Liver (tissue), 9 donors: ENCODE data around the gene VEPH1. TPM values are rescaled to one million over a fixed set of nuclear protein-coding genes. Genes with fewer than 3 reads are reported as not detected.

Experiments used
- DNase-seq: peaks from one replicate; pipeline ENCODE4 v3.0.0-alpha.2; 2017; ENCODE audit warnings: low spot score
- H3K27ac ChIP-seq, 2 donors: one replicate each; pipeline ENCODE4 v1.7.0; 2013; ENCODE audit warnings: inconsistent platforms in 2 of 2, low read length in 2 of 2, control low read depth in 1 of 2, low read depth in 1 of 2, mild to moderate bottlenecking in 1 of 2
- H3K27me3 ChIP-seq, 4 donors: one replicate each; pipeline versions ENCODE4 v1.6.1 to v1.7.0; 2013; ENCODE audit warnings: low read length in 3 of 4, inconsistent platforms in 1 of 4, mild to moderate bottlenecking in 1 of 4, moderate library complexity in 1 of 4; ENCODE audit not compliant: control insufficient read depth in 4 of 4, insufficient read depth in 4 of 4
- H3K36me3 ChIP-seq, 4 donors: one replicate each; pipeline versions ENCODE4 v1.6.1 to v1.7.0; 2013; ENCODE audit warnings: low read length in 3 of 4, mild to moderate bottlenecking in 3 of 4, low read depth in 1 of 4, moderate library complexity in 1 of 4; ENCODE audit not compliant: control insufficient read depth in 4 of 4, insufficient read depth in 3 of 4
- H3K4me1 ChIP-seq, 4 donors: one replicate each; pipeline versions ENCODE4 v1.6.1 to v1.7.0; 2013; ENCODE audit warnings: low read length in 3 of 4, mild to moderate bottlenecking in 3 of 4, moderate library complexity in 1 of 4; ENCODE audit not compliant: control insufficient read depth in 4 of 4, insufficient read depth in 4 of 4
- H3K4me3 ChIP-seq, 3 donors: one replicate each; pipeline versions ENCODE4 v1.6.1 to v1.7.0; 2013; ENCODE audit warnings: low read length in 3 of 3, control low read depth in 1 of 3, low read depth in 1 of 3, mild to moderate bottlenecking in 1 of 3
- H3K9ac ChIP-seq, 2 donors: one replicate each; pipeline ENCODE4 v1.7.0; 2013; ENCODE audit warnings: low read length in 2 of 2, mild to moderate bottlenecking in 2 of 2, moderate library complexity in 2 of 2, control low read depth in 1 of 2, low read depth in 1 of 2
- H3K9me3 ChIP-seq, 4 donors: one replicate each; pipeline versions ENCODE4 v1.6.1 to v1.7.0; 2013; ENCODE audit warnings: low read length in 3 of 4; ENCODE audit not compliant: control insufficient read depth in 4 of 4
- EGR1 ChIP-seq, 2 donors: IDR thresholded peaks; 2 replicates each; pipeline ENCODE4 v1.6.1; 2016 to 2018; ENCODE audit warnings: antibody characterized with exemption in 2 of 2, low read depth in 2 of 2
- FOXA1 ChIP-seq: IDR thresholded peaks from 2 replicates; pipeline ENCODE4 v1.6.1; 2016; ENCODE audit warnings: antibody characterized with exemption
- FOXA2 ChIP-seq: IDR thresholded peaks from 2 replicates; pipeline ENCODE4 v1.6.1; 2016; ENCODE audit warnings: antibody characterized with exemption
- GABPA ChIP-seq, 2 donors: IDR thresholded peaks in 1 of 2; conservative IDR thresholded peaks in 1 of 2; 2 replicates each; pipeline ENCODE4 v1.6.1; 2016; ENCODE audit warnings: antibody characterized with exemption in 2 of 2, mild to moderate bottlenecking in 1 of 2, moderate library complexity in 1 of 2
- HNF4A ChIP-seq, 2 donors: conservative IDR thresholded peaks; 2 replicates each; pipeline ENCODE4 v1.6.1; 2016; ENCODE audit warnings: antibody characterized with exemption in 2 of 2, mild to moderate bottlenecking in 2 of 2
- HNF4G ChIP-seq: IDR thresholded peaks from 2 replicates; pipeline ENCODE4 v1.6.1; 2016; ENCODE audit warnings: antibody characterized with exemption
- JUND ChIP-seq, 2 donors: IDR thresholded peaks; 2 replicates each; pipeline ENCODE4 v1.6.1; 2016; ENCODE audit warnings: antibody characterized with exemption in 2 of 2
- NR2F2 ChIP-seq: IDR thresholded peaks from 2 replicates; pipeline ENCODE4 v1.6.1; 2016; ENCODE audit warnings: antibody characterized with exemption
- RAD21 ChIP-seq, 2 donors: IDR thresholded peaks; 2 replicates each; pipeline ENCODE4 v1.6.1; 2016; ENCODE audit warnings: antibody characterized with exemption in 2 of 2, mild to moderate bottlenecking in 2 of 2
- RXRA ChIP-seq, 2 donors: IDR thresholded peaks; 2 replicates each; pipeline ENCODE4 v1.6.1; 2017 to 2018; ENCODE audit warnings: antibody characterized with exemption in 2 of 2, mild to moderate bottlenecking in 1 of 2
- SP1 ChIP-seq: IDR thresholded peaks from 2 replicates; pipeline ENCODE4 v1.6.1; 2018; ENCODE audit warnings: antibody characterized with exemption, mild to moderate bottlenecking
- YY1 ChIP-seq: IDR thresholded peaks from 2 replicates; pipeline ENCODE4 v1.6.1; 2016; ENCODE audit warnings: antibody characterized with exemption, mild to moderate bottlenecking
- WGBS: extraction: QIAGEN DNeasy Blood & Tissue Kit; methylation state at CpG from one replicate; pipeline ENCODE4 v1.1.7; 2013; 5-methylcytosine and 5-hydroxymethylcytosine counted together
- polyA plus RNA-seq, 2 donors: library from polyadenylated mRNA; stranded (reverse) in 1 of 2; unstranded in 1 of 2; fragments of 200-250 nt in 1 of 2; fragments of >200 nt in 1 of 2; fragmentation: Nextera tagmentation in 1 of 2; extraction: Ambion mirVana in 1 of 2; gene quantifications; one replicate each; pipeline versions ENCODE4 v1.2.1 to v1.2.3, GENCODE V29; 2013 to 2015
- total RNA-seq, 2 donors: library from RNA; depleted of rRNA; stranded (reverse); fragments of >200 nt; gene quantifications; one replicate each; pipeline ENCODE4 v1.2.3, GENCODE V29; 2014
- TF ChIP-seq, protein P1 (sequence below): IDR thresholded peaks from 2 replicates; pipeline ENCODE4 v1.6.1; 2016; ENCODE audit warnings: antibody characterized with exemption
- TF ChIP-seq, protein P2 (sequence below): IDR thresholded peaks from 2 replicates; pipeline ENCODE4 v1.6.1; 2016; ENCODE audit warnings: antibody characterized with exemption
- TF ChIP-seq, protein P3 (sequence below): IDR thresholded peaks from 2 replicates; pipeline ENCODE4 v1.6.1; 2016; ENCODE audit warnings: antibody characterized with exemption, mild to moderate bottlenecking
- donor health status: healthy.
- donor health status: healthy.
- donor health status: healthy.
- donor health status: healthy.
- donor health status: healthy.

Gene VEPH1
- total and polyA plus RNA-seq, 4 donors: 0.60 to 3.3 (median 1.2) TPM

DNA sequence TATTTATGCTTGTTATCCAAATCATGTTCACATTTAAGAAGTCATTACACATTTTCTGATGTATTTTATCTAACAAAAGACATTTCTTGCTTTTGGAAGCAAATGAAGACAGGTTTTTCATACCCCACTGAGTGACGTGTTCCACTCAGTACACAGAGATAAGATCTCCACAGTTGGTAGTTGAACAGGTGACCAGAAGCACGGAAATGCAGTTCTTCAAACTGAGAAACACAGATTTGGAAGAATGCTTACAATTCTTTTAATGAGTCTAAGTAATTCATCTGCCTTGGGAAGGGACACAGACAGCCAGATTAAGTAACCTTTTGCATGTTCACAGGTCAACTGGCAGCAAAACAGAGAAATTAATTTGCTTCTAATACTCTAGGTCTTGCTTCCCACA is 43.5 kb downstream of the VEPH1 start:
- no peaks in the 10 kb centered on the region for H3K9me3 ChIP-seq
- no peak overlapping the region for H3K27ac ChIP-seq
- no peak overlapping the region for H3K4me3 ChIP-seq
- no peaks in the 10 kb centered on the region for H3K36me3 ChIP-seq
- TF ChIP-seq NR2F2 (no peak), HNF4G (no peak)
- H3K27me3 ChIP-seq: no peaks in the 10 kb centered on the region
- no peak overlapping the region for H3K9ac ChIP-seq
- H3K4me1 ChIP-seq: no peaks in the 10 kb centered on the region
- WGBS: 48% methylated on average over 2 of the region's 2 CpGs
- no peak for DNase-seq

DNA sequence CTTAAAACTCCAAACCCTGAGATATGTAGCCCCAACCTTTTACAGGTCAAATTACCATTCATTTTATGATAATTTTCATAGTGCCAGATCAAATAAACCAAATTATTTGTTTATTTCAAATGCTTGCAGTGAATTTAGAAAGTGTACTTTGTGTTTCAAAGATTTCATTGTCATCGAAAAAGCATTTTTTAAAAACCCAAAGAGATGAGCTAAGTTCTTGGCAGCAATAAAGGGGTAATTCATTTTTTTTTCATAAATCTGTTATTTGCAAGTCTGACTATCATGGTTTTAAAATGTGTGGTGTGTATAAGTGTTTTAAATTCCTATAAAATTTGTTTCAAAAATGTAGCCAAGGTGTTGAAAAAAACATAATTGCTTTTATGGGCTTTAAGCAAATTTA is 49.4 kb downstream of the VEPH1 start:
- H3K9me3 ChIP-seq: no peaks in the 10 kb centered on the region
- 67% methylated on average over 1 of the region's 1 CpG for WGBS
- no peak for DNase-seq
- H3K27me3 ChIP-seq: no peaks in the 10 kb centered on the region
- H3K4me3 ChIP-seq: no peak overlapping the region
- no peak overlapping the region for H3K9ac ChIP-seq
- H3K27ac ChIP-seq: no peak overlapping the region
- H3K4me1 ChIP-seq: no peaks in the 10 kb centered on the region
- no peaks in the 10 kb centered on the region for H3K36me3 ChIP-seq
- TF ChIP-seq FOXA2: no peak
- no peak for TF ChIP-seq JUND (IDR thresholded peaks at IDR 0.05)

DNA sequence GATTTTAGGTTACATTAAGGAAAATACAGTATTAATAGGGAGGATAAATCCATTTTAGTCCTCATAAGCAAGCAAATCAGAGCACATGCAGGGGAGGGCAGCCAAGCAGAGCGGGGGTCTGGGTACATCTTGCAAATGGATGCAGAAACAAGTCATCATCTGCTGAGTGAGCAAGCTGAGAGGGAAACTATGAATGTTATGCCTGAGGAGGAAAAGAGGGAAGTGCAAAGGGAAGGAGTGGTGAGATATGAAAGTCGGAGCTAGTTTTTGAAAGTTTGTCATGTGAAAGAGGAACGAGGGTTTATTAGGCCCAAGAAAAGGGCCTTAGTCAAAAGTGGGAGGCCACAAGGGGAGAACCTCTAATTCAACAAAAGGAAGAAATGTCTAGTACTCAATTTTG is 51.1 kb downstream of the VEPH1 start:
- Histone ChIP-seq H3K27me3 (no peaks in the 10 kb centered on the region), H3K4me1 (no peaks in the 10 kb centered on the region), H3K4me3 (no peak overlapping the region), H3K27ac (no peak overlapping the region), H3K36me3 (no peaks in the 10 kb centered on the region), H3K9ac (no peak overlapping the region), H3K9me3 (no peaks in the 10 kb centered on the region)
- TF ChIP-seq EGR1 (IDR thresholded peaks at IDR 0.05; ENCODE audit: low read depth in 2 of 2) (no peak), SP1 (no peak), RXRA (IDR thresholded peaks at IDR 0.05) (no peak), RAD21 (IDR thresholded peaks at IDR 0.05) (no peak), FOXA1 (no peak), GABPA (IDR thresholded peaks at IDR 0.05 in 1 of 2, conservative IDR thresholded peaks at IDR 0.05 in 1 of 2) (no peak), HNF4G (no peak), HNF4A (conservative IDR thresholded peaks at IDR 0.05) (no peak), NR2F2 (no peak), YY1 (no peak)
- TF ChIP-seq, protein P1, sequence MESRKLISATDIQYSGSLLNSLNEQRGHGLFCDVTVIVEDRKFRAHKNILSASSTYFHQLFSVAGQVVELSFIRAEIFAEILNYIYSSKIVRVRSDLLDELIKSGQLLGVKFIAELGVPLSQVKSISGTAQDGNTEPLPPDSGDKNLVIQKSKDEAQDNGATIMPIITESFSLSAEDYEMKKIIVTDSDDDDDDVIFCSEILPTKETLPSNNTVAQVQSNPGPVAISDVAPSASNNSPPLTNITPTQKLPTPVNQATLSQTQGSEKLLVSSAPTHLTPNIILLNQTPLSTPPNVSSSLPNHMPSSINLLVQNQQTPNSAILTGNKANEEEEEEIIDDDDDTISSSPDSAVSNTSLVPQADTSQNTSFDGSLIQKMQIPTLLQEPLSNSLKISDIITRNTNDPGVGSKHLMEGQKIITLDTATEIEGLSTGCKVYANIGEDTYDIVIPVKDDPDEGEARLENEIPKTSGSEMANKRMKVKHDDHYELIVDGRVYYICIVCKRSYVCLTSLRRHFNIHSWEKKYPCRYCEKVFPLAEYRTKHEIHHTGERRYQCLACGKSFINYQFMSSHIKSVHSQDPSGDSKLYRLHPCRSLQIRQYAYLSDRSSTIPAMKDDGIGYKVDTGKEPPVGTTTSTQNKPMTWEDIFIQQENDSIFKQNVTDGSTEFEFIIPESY: no peak
- TF ChIP-seq, protein P2, sequence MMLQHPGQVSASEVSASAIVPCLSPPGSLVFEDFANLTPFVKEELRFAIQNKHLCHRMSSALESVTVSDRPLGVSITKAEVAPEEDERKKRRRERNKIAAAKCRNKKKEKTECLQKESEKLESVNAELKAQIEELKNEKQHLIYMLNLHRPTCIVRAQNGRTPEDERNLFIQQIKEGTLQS: no peak
- TF ChIP-seq, protein P3, sequence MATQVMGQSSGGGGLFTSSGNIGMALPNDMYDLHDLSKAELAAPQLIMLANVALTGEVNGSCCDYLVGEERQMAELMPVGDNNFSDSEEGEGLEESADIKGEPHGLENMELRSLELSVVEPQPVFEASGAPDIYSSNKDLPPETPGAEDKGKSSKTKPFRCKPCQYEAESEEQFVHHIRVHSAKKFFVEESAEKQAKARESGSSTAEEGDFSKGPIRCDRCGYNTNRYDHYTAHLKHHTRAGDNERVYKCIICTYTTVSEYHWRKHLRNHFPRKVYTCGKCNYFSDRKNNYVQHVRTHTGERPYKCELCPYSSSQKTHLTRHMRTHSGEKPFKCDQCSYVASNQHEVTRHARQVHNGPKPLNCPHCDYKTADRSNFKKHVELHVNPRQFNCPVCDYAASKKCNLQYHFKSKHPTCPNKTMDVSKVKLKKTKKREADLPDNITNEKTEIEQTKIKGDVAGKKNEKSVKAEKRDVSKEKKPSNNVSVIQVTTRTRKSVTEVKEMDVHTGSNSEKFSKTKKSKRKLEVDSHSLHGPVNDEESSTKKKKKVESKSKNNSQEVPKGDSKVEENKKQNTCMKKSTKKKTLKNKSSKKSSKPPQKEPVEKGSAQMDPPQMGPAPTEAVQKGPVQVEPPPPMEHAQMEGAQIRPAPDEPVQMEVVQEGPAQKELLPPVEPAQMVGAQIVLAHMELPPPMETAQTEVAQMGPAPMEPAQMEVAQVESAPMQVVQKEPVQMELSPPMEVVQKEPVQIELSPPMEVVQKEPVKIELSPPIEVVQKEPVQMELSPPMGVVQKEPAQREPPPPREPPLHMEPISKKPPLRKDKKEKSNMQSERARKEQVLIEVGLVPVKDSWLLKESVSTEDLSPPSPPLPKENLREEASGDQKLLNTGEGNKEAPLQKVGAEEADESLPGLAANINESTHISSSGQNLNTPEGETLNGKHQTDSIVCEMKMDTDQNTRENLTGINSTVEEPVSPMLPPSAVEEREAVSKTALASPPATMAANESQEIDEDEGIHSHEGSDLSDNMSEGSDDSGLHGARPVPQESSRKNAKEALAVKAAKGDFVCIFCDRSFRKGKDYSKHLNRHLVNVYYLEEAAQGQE: no peak
- no peak for DNase-seq
- 56% methylated on average over 3 of the region's 3 CpGs for WGBS
